Activated naive CD4-positive, alpha-beta T cell treated with anti-CD3 and anti-CD28 coated beads, Interleukin-2, amount 50 U/mL, for 16 hours (primary cell): ENCODE measurements around the gene PTK7.

Experiments used
- DNase-seq: peaks from one replicate; pipeline ENCODE4 v3.0.0-alpha.2; 2020

PTK7 gene

DNA sequence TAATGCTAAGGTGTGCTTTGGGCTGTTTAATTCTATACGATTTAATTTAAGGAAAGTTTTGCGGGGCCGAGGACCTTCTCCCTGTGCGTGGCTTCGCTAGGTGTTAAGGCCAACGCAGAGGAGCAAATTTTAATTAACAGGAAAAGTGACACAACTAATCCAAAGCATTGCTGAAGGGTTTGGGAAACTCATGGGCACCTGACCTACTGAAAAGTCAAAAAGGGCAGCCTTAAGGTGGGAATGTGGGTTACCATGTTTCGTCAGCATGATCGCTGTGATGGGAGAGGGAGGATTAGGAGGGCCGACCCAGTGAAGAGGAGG is 105.5 kb downstream of the PTK7 start:
- DNase-seq, result no peak

DNA sequence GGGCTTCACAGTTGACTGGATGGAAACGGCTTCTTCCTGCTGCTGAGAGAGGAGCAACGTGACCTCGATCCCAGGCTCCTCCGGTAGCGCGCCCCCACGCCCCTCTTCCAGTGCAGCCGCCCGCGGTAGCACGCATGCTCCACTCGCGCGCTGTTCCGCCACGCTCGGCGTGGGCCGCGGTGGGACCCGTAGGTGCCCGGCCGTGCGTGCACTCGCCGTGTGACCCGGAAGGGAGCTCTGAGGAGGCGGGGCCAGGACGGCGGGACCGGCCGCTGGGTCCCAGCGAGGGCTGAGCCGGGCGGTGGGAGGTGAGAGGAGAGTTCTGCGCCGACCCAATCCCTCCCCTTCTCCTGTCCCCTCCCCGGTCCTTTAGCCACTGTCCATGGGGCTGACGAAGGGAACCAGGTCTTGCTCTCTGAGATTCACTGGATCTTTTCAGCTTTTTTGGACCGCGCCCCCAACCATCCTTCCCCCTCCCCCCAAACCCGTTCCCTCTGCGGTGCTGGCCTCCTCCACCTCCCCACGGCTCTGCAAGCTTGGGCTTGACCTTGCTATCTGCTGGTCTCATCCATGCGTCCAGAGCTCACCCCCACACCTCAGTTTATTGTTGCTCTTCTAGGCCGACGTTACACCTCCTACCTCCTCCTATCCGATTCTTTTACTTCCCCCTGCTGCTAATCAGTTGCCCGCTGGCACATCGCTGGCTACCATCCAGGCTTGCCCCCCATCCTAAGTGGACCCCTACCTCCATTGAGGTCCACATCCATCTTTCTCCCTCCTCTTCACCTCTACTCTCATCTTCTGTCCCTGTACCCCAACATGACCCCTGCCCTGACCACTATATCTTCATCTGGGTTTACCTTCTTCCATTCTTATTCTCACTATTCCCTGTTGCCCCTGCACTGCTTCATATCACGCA is 106.1 kb downstream of the PTK7 start, which contains the start of gene CUL9:
TSS of gene CUL9 (plus strand) at position 255 of the 919 bp plus-strand sequence. CDS start 2,115 bp downstream, outside the sequence.
- peak; percentile 77 for DNase-seq

DNA sequence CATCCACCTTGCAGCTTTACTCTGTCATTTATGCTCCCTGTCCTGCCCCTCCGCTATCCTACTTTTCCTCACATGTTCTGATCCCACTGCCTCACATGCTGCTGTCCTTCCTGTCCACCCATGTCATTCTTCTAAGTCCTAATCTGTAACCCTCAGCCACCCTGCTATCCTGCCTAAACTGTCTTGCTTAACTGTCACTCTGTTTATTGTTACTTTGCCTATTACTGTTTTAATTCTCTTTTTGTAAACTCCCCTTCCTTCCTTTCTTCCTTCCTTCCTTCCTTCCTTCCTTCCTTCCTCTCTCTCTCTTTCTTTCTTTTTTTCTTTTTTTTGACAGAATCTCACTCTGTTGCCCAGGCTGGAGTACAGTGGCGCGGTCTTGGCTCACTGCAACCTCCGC is 107.3 kb downstream of the PTK7 start:
- no peak for DNase-seq

DNA sequence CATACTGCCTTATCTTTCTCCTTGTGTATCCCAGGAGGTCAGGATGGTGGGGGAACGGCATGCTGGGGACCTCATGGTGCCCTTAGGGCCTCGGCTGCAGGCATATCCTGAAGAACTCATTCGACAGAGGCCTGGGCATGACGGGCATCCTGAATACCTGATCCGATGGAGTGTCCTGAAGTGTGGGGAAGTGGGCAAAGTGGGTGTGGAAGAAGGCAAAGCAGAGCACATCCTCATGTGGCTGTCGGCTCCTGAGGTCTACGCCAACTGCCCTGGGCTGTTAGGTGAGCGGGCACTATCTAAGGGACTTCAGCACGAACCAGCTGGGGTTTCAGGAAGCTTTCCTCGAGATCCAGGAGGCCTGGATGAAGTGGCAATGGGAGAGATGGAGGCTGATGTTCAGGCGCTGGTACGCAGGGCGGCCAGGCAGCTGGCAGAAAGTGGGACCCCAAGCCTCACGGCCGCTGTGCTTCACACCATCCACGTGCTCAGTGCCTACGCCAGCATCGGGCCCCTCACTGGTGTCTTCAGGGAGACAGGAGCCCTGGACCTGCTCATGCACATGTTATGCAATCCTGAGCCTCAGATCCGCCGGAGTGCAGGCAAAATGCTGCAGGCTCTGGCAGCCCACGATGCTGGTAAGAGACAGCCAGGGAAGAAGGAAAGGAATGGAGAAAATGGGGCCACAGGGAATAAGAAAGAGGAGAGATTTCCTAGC is 108.3 kb downstream of the PTK7 start:
- no peak for DNase-seq

DNA sequence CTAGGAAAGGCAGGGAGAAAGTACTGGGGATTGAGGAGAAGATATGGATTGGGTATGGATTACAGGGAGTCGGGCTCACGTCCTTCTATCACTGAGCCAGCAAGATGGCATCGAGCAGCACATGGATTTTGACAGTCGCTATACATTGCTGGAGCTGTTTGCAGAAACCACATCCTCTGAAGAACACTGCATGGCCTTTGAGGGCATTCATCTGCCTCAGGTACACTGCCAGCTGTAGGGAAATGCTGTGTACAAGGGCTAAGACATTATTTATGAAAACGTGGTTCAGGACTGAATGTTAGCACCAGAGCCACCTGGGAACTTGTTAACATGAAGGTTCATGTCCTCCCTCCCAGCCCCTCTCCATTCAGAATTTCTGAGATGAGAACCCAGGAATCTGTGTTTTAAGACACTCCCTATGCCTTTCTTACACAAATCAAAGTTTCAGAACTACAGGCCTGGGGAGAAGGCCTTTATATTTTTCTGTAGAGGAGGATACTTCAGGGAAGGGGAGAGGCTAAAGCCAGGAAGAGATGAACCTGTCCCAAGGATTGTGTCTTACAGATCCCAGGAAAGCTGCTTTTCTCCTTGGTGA is 109.4 kb downstream of the PTK7 start:
- DNase-seq, result no peak

DNA sequence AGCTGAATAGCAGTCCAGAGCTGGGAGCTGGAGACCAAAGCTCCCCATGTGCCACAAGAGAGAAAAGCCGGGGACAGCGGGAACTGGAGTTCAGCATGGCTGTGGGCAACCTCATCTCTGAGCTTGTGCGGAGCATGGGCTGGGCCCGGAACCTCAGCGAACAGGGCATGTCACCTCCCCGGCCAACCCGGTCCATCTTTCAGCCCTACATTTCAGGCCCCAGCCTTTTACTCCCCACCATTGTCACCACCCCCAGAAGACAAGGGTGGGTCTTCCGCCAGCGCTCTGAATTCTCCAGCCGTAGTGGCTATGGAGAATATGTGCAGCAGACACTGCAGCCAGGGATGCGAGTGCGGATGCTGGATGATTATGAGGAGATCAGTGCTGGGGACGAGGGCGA is 109.9 kb downstream of the PTK7 start:
- no peak for DNase-seq

DNA sequence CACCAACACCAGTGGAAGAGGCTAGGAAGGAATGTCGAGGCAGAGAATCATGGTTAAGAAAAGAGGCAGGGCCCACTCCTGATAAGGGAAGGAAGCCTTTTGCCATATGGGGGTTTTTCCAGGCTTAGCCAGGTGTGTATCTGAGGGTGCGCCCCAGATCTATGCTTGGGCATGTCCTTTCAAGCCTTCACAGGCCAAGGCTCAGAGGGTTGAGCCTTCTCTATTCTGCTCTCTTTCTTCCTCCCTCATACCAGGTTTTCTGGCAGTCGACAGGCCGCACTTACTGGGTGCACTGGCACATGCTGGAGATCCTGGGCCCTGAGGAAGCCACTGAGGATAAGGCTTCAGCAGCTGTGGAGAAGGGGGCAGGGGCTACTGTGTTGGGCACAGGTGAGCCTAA is 110.6 kb downstream of the PTK7 start:
- DNase-seq, result no peak

DNA sequence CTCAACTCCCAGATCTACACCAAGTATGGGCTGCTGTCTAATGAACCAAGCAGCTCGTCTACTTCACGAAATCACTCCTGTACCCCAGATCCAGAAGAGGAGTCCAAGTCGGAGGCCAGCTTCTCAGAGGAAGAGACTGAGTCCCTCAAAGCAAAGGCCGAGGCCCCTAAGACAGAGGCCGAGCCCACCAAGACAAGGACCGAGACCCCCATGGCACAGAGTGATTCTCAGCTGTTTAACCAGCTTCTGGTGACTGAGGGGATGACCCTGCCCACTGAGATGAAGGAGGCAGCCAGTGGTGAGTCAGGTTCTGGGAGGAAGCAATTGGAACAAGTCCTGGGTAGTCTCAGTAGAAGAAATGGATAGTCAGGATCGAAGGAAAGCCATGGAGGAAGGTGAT is 111.7 kb downstream of the PTK7 start:
- no peak for DNase-seq

DNA sequence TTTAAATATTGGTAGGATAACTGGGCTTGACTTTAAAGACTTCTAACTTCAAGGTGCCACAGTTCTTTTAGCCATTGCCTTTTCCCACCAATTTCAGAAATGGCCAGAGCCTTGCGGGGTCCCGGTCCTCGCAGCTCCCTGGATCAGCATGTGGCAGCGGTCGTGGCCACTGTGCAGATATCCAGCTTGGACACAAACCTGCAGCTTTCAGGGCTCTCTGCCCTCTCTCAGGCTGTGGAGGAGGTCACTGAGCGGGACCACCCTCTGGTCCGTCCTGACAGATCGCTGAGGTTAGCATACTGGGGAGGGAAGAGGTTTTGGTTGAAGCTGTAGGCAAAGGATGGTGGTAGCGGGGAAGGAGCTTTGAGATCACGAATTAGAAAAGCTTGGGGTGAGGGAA is 112.3 kb downstream of the PTK7 start:
- no peak for DNase-seq

DNA sequence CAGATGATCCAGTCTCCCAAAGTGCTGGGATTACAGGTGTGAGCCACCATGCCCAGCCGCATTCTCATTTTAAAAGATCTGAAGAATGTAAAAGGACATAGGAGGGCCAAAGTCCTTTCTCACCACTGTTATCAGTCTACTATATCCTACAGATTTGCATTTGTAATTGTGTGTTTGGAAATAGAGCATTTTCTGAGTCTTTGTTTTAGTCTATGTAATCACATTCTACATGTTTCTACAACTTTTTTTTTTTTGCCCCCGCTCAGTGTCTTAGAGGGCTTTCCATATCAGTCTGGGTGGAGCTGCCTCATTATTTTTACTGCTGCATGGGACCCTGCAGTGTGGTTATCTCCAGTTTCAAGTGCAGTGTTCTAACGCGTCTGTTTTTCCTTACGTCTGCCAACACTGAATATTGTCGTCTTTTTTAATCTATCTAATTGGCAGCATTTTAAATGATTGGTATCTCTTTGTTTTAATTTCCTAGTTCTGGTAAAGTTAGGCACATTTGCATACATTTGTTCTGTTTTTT is 113.7 kb downstream of the PTK7 start:
- DNase-seq, result no peak

DNA sequence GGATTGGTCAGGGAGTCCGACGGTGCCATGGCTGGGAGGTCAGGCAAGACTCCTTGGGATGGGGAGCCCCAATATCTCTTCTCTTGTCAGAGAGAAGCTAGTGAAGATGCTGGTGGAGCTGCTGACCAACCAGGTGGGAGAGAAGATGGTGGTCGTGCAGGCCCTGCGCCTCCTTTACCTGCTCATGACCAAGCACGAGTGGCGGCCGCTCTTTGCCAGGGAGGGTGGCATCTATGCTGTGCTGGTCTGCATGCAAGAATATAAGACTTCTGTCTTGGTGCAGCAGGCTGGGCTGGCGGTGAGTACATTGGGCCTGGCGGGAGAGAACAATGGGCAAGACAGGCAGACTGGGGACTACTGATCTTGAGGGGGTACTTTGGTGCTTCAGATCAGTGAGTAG is 116.8 kb downstream of the PTK7 start:
- no peak for DNase-seq

DNA sequence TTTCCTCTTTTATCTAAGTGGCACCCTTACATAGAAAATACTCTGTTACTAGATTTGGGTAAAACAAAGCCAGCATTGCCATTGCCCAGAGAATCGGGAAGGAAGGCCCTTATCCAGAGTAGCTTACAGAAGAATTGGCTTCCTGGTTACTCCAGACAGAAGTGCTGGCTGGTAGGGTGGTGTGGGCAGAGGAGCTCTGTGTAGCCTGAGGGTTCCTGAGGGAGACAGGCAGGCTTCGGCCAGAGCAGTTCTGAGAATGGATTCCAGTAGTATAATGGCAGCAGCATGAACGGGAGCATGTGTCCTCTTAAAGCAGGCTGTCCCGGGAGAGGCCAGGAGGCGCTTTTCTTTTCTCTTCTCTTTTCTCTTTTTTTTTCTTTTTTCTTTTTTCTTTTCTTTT is 117.8 kb downstream of the PTK7 start:
- DNase-seq, result no peak

DNA sequence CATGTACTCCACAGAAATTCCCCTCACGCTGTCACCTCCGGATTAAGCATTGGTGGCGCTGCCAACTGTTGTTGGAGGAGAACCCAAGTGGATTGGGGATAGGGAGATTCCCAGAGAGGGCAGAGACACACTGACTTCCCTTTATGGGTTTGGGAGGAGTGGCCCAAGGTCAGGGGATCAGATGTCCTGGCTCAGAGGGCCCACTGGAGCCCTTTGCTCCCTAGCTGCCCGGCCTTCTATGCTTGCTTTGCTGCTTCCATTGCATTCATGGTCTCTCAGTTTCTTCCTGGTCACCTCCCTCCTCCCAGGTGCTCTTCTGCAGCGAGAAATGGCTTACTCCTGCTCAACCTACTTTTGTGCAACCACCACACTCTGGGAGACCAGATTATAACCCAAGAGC is 120.2 kb downstream of the PTK7 start:
- DNase-seq, result no peak

DNA sequence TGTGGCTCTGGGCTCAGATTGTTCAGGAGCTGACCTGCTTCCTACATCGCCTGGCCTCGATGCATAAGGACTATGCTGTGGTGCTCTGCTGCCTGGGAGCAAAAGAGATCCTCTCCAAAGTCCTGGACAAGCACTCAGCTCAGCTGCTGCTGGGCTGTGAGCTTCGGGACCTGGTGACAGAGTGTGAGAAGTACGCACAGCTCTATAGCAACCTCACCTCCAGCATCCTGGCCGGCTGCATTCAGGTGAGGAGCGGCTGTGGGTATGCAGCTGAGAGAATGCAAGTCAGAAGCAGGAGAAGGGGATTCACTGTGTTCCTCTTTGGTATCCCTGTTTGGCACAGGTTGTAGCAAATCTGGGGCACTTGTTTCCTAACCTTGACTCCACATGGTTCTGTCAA is 123.8 kb downstream of the PTK7 start:
- DNase-seq, result no peak

DNA sequence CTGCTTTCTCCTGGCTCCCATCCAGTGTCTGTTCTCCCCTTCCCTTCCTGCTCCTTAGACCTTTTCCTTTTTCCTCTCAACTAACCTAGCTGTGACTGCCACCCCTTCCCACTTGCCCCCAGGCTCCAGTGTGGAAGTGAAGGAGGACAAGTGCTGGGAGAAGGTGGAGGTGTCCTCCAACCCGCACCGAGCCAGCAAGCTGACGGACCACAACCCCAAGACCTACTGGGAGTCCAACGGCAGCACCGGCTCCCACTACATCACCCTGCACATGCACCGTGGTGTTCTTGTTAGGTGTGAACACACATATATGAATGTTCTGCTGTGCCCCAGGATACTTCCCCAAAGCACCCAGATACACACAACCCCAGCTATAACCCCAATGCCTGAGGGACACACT is 124.4 kb downstream of the PTK7 start:
- no peak for DNase-seq

DNA sequence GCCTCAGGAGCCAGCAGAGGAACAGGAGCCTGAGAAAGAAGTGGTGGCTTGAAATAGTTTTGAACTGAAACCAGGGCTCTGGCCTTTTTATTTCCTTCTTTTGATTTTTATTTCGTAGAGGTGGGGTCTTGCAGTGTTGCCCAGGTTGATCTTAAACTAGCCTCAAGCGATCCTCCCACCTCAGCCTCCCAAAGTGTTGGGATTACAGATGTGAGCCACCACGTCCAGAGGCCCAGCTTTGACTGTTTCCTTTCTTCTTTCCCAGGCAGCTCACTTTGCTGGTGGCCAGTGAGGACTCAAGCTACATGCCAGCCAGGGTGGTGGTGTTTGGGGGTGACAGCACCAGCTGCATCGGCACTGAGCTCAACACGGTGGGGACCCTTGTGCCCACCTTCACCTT is 126.3 kb downstream of the PTK7 start:
- DNase-seq, result no peak

DNA sequence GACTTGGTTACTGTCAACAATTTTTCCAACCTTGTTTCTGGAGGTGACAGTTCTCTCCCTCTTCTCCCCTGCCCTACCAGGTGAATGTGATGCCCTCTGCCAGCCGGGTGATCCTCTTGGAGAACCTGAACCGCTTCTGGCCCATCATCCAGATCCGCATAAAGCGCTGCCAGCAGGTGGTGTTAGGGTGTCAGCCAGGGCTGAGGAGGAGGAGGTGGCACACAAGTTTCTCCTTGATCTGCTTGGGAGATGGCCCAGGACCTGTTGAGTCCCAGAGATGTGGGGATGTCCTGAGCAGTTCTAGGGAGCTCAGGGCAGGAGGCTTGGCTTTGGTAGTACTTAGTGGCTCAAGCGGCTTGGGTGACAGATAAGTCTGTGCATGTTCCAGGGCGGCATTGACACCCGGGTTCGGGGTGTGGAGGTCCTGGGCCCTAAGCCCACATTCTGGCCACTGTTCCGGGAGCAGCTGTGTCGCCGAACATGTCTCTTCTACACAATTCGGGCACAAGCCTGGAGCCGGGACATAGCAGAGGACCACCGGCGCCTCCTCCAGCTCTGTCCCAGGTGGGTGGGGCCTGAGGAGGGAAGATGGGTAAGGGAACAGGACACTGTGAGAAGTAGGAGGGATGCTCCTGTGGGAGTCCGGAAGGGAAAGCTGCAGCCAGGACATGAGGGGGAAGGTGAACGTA is 127.1 kb downstream of the PTK7 start:
- no peak for DNase-seq

DNA sequence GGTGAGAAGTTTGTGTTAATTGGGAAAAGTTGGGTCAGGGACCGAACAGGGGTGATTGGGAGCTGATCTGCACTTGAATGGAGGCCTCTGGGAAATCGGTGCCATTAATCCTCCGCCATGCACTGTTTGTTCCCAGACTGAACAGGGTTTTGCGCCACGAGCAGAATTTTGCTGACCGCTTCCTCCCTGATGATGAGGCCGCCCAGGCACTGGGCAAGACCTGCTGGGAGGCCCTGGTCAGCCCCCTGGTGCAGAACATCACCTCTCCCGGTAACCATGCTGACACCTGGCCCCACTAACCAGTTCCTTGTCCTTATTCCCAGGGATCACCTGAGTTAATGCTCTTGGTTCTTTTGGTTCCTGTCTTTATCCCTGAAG is 127.6 kb downstream of the PTK7 start:
- DNase-seq, result no peak

DNA sequence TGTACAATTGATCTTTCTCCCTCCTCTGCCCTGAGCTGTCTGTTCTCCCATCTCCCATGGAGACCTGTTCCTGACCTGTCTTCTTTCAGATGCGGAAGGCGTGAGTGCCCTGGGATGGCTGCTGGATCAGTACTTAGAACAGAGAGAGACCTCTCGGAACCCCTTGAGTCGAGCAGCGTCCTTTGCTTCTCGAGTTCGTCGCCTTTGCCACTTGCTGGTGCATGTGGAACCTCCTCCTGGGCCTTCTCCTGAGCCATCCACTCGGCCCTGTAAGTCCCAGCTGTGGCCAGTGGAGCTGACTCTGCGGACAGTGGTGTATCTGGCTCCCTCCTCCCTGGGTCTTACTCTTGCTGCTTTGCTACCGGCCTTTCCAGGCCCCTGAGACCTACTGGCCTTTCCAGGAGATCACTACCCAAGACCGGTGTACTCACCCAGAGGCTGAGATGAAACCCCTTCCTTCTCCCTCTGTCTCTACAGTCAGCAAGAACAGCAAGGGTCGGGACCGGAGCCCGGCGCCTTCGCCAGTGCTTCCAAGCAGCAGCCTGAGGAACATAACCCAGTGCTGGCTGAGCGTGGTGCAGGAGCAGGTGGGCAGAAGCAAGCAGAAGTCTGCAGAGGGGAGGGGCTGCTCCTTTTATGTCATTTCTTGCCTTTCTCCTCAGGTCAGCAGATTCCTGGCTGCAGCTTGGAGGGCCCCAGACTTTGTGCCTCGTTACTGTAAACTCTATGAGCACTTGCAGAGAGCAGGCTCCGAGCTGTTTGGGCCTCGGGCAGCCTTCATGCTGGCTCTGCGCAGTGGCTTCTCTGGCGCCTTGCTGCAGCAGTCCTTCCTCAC is 128.4 kb downstream of the PTK7 start:
- no peak for DNase-seq

DNA sequence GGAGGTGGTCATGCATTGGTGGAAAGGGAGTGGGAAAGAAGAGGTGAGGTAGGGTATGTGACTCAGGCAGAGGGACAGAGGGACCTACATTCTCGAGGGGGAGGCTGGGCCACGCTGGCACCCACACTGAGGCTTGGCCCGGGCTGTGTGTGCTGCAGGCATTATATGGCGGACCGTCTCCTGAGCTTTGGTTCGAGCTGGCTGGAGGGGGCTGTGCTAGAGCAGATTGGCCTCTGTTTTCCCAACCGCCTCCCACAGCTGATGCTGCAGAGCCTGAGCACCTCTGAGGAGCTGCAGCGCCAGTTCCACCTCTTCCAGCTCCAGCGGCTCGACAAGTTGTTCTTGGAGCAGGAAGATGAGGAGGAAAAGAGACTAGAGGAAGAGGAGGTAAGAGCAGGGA is 129.7 kb downstream of the PTK7 start:
- no peak for DNase-seq

DNA sequence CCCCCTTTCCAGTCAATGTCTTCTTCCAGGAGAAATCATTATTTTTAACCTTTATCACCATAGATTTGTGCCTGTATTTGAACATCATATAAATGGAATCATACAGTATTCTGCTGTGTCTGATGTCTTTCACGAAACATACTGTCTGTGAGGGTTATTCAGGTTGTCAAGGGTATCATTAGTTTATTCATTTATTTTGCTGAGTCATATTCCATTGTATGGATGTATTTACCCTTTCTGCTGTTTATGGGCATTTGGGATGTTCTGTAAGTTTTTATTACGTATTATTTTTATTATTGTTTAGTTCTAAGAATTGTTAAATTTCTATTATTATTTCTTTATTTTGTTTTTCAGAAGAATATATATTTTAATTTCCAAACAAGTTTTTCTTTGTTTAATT is 131.2 kb downstream of the PTK7 start:
- DNase-seq, result no peak
